ENCODE data around the gene FOXP1.

Gene FOXP1

GRCh38 chr3:71389191-71389590 is 194.3 kb downstream of the FOXP1 start:
- Histone ChIP-seq H3K4me3 (ENCODE audit: low read depth, low read length) (no peak overlapping the region), H3K27ac (no peak overlapping the region)
- no peak for TF ChIP-seq CTCF (IDR thresholded peaks at IDR 0.05; ENCODE audit: low read depth, low read length, missing control alignments)

GRCh38 chr3:71388535-71389120 is 194.9 kb downstream of the FOXP1 start:
- in situ Hi-C loops (cut with HindIII; ENCODE audit: low pct_ligation_motif_present, low sequenced_read_pairs), result no loop called here
- DNase-seq, result no peak
- no peaks in the 10 kb centered on the region for H3K36me3 ChIP-seq (replicated peaks)
- H3K27ac ChIP-seq, result no peak overlapping the region
- no peak for TF ChIP-seq CTCF (IDR thresholded peaks at IDR 0.05; ENCODE audit: low read depth, low read length, missing control alignments)
- H3K4me3 ChIP-seq (ENCODE audit: low read depth, low read length), result no peak overlapping the region
- H3K27me3 ChIP-seq (replicated peaks), result no peaks in the 10 kb centered on the region

More at GRCh38 chr3:71389191-71389590, 194.3 kb downstream of the FOXP1 start:
- no peak for DNase-seq
- in situ Hi-C loops (cut with HindIII; ENCODE audit: low pct_ligation_motif_present, low sequenced_read_pairs), result no loop called here
- Histone ChIP-seq H3K36me3 (replicated peaks) (no peaks in the 10 kb centered on the region), H3K27me3 (replicated peaks) (no peaks in the 10 kb centered on the region)

GRCh38 chr3:71387586-71387985 is 195.9 kb downstream of the FOXP1 start:
- in situ Hi-C loops (cut with HindIII; ENCODE audit: low pct_ligation_motif_present, low sequenced_read_pairs), result no loop called here
- no peak for DNase-seq
- Histone ChIP-seq H3K36me3 (replicated peaks) (no peaks in the 10 kb centered on the region), H3K27me3 (replicated peaks) (no peaks in the 10 kb centered on the region), H3K27ac (no peak overlapping the region), H3K4me3 (ENCODE audit: low read depth, low read length) (no peak overlapping the region)
- TF ChIP-seq CTCF (IDR thresholded peaks at IDR 0.05; ENCODE audit: low read depth, low read length, missing control alignments), result no peak

- Histone ChIP-seq H3K4me3 (ENCODE audit: low read depth, low read length) (no peak overlapping the region), H3K36me3 (replicated peaks) (no peaks in the 10 kb centered on the region), H3K27me3 (replicated peaks) (no peaks in the 10 kb centered on the region), H3K27ac (no peak overlapping the region)
- DNase-seq, result no peak
- no peak for TF ChIP-seq CTCF (IDR thresholded peaks at IDR 0.05; ENCODE audit: low read depth, low read length, missing control alignments)
- in situ Hi-C loops (cut with HindIII; ENCODE audit: low pct_ligation_motif_present, low sequenced_read_pairs), result no loop called here
Observed at GRCh38 chr3:71384837-71385716, 198.5 kb downstream of the FOXP1 start.

- Histone ChIP-seq H3K36me3 (replicated peaks) (no peaks in the 10 kb centered on the region), H3K27me3 (replicated peaks) (no peaks in the 10 kb centered on the region), H3K27ac (no peak overlapping the region), H3K4me3 (ENCODE audit: low read depth, low read length) (no peak overlapping the region)
- no peak for TF ChIP-seq CTCF (IDR thresholded peaks at IDR 0.05; ENCODE audit: low read depth, low read length, missing control alignments)
- DNase-seq, result no peak
- in situ Hi-C loops (cut with HindIII; ENCODE audit: low pct_ligation_motif_present, low sequenced_read_pairs), result no loop called here
Observed at GRCh38 chr3:71384388-71384787, 199.1 kb downstream of the FOXP1 start.
